ENCODE measurements around the gene PDILT.

The PDILT gene

DNA sequence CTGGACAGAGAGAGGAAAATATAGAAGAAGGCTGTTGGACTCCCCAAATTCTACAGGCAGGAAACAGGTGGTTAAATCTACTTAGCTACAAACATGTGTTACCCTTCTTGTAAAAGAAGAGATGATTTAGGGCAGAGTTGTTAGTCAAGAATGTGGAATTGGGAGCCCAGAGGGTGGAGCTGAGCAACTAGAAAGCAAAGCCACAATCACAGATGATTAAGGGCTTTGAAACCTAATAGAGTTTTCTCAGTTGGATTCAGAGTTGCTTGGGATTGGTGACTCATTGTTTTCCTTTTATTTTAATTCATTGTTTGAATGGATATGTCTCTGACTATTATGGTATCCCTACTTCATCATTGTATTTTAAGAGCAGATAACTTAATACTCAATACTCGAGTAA lies 11.0 kb upstream of the PDILT start:
- no peak for TF ChIP-seq CTCF (conservative IDR thresholded peaks at IDR 0.05; ENCODE audit: low read depth, low read length)
- Histone ChIP-seq H3K4me2 (no peak overlapping the region), H4K20me1 (ENCODE audit: insufficient read depth) (no peaks in the 10 kb centered on the region), H3K27me3 (ENCODE audit: insufficient read depth, low read depth) (no peaks in the 10 kb centered on the region), H3K4me1 (ENCODE audit: low read depth, poor library complexity, severe bottlenecking) (no peaks in the 10 kb centered on the region), H3K27ac (no peak overlapping the region), H3K4me3 (IDR thresholded peaks at IDR 0.05; ENCODE audit: insufficient read depth, low read depth, low read length) (no peak overlapping the region), H3K36me3 (ENCODE audit: insufficient read depth) (no peaks in the 10 kb centered on the region), H2AFZ (ENCODE audit: low read depth) (no peak overlapping the region), H3K79me2 (ENCODE audit: insufficient read depth, low read depth) (no peaks in the 10 kb centered on the region), H3K9ac (no peak overlapping the region)

DNA sequence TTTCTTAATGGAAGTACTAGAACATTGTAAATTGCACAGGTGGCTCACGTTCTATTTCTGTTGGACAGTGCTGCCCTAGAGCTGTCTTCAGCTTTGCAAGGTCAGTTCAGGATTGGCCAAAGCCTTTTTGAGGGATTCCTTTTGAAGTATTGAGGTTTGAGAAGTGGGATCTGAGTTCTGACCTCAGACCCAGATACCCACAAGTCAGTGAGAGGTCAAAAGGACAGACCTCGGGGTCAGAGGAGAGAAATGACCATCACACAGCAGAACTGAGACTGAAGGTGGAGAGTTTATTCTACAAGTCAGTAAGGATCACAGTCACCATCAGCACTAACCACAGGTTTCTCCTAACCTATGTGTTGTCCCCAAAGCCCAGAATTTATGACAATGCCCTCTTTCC lies 6.5 kb upstream of the PDILT start:
- Histone ChIP-seq H3K79me2 (ENCODE audit: insufficient read depth, low read depth) (no peaks in the 10 kb centered on the region), H3K36me3 (ENCODE audit: insufficient read depth) (no peaks in the 10 kb centered on the region), H3K4me1 (ENCODE audit: low read depth, poor library complexity, severe bottlenecking) (no peaks in the 10 kb centered on the region), H2AFZ (ENCODE audit: low read depth) (no peak overlapping the region), H3K4me3 (IDR thresholded peaks at IDR 0.05; ENCODE audit: insufficient read depth, low read depth, low read length) (no peak overlapping the region), H3K27ac (no peak overlapping the region), H3K9ac (no peak overlapping the region), H3K27me3 (ENCODE audit: insufficient read depth, low read depth) (no peaks in the 10 kb centered on the region), H4K20me1 (ENCODE audit: insufficient read depth) (no peaks in the 10 kb centered on the region), H3K4me2 (no peak overlapping the region)
- no peak for TF ChIP-seq CTCF (conservative IDR thresholded peaks at IDR 0.05; ENCODE audit: low read depth, low read length)

DNA sequence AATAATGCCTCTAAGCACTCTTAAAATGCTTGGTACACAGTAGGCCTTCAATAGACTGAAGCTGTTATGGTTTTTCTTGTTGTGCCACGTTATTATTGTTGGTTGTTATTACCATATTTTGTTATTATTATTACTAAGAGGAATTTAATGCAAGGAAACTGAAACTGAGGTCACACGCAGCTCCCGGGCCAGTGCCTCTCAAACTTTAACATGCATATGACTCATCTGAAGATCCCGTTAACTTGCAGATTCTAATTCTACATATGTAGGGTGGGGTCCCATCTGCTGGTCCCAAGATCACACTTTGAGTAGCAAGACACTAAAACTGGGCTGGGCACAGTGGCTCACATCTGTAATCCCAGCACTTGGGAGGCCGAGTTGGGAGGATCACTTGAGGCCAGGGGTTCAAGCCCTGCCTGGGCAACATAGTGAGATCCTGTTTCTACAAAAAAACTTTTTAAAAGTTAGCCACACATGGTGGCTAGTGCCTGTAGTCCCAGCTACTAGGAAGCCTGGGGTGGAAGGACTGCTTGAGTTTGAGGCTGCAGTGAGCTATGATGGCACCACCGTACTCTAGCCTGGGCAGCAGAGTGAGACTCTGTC lies 5.7 kb upstream of the PDILT start:
- no peaks in the 10 kb centered on the region for H3K79me2 ChIP-seq (ENCODE audit: insufficient read depth, low read depth)
- no peak overlapping the region for H2AFZ ChIP-seq (ENCODE audit: low read depth)
- no peaks in the 10 kb centered on the region for H4K20me1 ChIP-seq (ENCODE audit: insufficient read depth)
- no peak for TF ChIP-seq CTCF (conservative IDR thresholded peaks at IDR 0.05; ENCODE audit: low read depth, low read length)
- no peaks in the 10 kb centered on the region for H3K36me3 ChIP-seq (ENCODE audit: insufficient read depth)
- H3K4me2 ChIP-seq, result no peak overlapping the region
- H3K9ac ChIP-seq, result no peak overlapping the region
- no peaks in the 10 kb centered on the region for H3K27me3 ChIP-seq (ENCODE audit: insufficient read depth, low read depth)
- no peaks in the 10 kb centered on the region for H3K4me1 ChIP-seq (ENCODE audit: low read depth, poor library complexity, severe bottlenecking)
- H3K27ac ChIP-seq, result no peak overlapping the region
- no peak overlapping the region for H3K4me3 ChIP-seq (IDR thresholded peaks at IDR 0.05; ENCODE audit: insufficient read depth, low read depth, low read length)

DNA sequence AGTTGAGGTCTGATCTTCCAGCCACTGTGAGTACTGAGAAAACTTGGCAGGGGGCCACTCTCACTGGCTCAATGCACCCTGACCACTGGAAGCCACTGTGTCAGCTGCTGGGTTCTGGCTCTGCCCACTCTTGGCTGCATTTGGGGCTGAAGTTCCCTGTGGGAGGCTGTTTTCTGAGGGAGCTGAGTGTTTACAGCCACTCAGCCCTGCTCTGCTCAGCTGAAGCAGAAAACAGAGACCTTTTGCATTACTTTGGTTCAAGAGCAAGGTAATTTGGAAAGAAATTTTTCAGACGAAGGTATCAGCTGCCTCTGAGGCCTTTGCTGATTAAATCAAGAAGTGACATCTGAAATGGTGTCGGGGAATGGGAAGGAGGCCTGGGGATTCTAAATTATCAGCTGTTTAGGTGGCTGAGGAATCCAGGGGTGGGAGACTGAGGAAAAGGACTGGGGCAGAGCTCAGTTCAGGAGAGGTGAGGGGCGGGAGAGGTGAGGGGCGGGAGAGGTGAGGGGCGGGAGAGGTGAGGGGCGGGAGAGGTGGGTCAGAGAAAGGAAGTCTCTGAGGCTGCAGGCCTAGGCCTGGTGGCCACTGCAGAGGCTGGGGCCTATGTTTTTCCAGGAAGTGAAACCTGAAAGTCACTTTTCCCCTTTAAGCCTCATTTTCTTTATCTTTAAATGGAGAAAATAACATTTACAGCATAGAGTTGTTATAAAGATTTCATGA lies 5.0 kb upstream of the PDILT start, which contains the start of gene ACSM5:
ACSM5 (plus strand) TSS at position 137 of the 723 bp plus-strand sequence. CDS start 1,951 bp downstream, outside the sequence.
- Histone ChIP-seq H3K4me1 (ENCODE audit: low read depth, poor library complexity, severe bottlenecking) (no peaks in the 10 kb centered on the region), H3K27me3 (ENCODE audit: insufficient read depth, low read depth) (no peaks in the 10 kb centered on the region), H3K4me2 (no peak within 1 kb of the TSS), H2AFZ (ENCODE audit: low read depth) (no peak within 1 kb of the TSS), H3K4me3 (IDR thresholded peaks at IDR 0.05; ENCODE audit: insufficient read depth, low read depth, low read length) (no peak within 1 kb of the TSS), H3K27ac (no peak within 1 kb of the TSS), H3K79me2 (ENCODE audit: insufficient read depth, low read depth) (no peaks in the 10 kb centered on the region), H3K36me3 (ENCODE audit: insufficient read depth) (no peaks in the 10 kb centered on the region), H4K20me1 (ENCODE audit: insufficient read depth) (no peaks in the 10 kb centered on the region), H3K9ac (no peak within 1 kb of the TSS)
- no peak for TF ChIP-seq CTCF (conservative IDR thresholded peaks at IDR 0.05; ENCODE audit: low read depth, low read length)

Measured in KMS-11 (cell line).